Lung (tissue), 12 donors: ENCODE data around the gene ARSI. TPM values are rescaled to one million over a fixed set of nuclear protein-coding genes. Genes with fewer than 3 reads are reported as not detected.

Experiments
- ATAC-seq: fragments of 200-7000 bp; cut with Tn5 transposase; one replicate; pipeline ENCODE4 v1.9.1; 2020; ENCODE audit warnings: moderate number of reproducible peaks; ENCODE audit not compliant: insufficient read depth, low FRiP score
- DNase-seq, 3 donors: peaks; one replicate each; pipeline ENCODE4 v3.0.0-alpha.2; 2013 to 2017
- H3K27ac ChIP-seq, 2 donors: one replicate each; pipeline ENCODE4 v1.5.1; 2013; ENCODE audit warnings: mild to moderate bottlenecking in 2 of 2, moderate library complexity in 2 of 2, control low read depth in 1 of 2, inconsistent platforms in 1 of 2, low read depth in 1 of 2, low read length in 1 of 2
- H3K27me3 ChIP-seq, 3 donors: one replicate each; pipeline ENCODE4 v1.5.1; 2013; ENCODE audit warnings: low read length in 2 of 3; ENCODE audit not compliant: control insufficient read depth in 3 of 3, insufficient read depth in 3 of 3
- H3K36me3 ChIP-seq, 4 donors: one replicate each; pipeline ENCODE4 v1.5.1; 2013; ENCODE audit warnings: low read length in 4 of 4, mild to moderate bottlenecking in 1 of 4, moderate library complexity in 1 of 4; ENCODE audit not compliant: control insufficient read depth in 4 of 4, insufficient read depth in 4 of 4
- H3K4me1 ChIP-seq, 5 donors: one replicate each; pipeline ENCODE4 v1.5.1; 2013; ENCODE audit warnings: low read length in 5 of 5, mild to moderate bottlenecking in 2 of 5, moderate library complexity in 1 of 5; ENCODE audit not compliant: control insufficient read depth in 5 of 5, insufficient read depth in 5 of 5
- H3K4me3 ChIP-seq: one replicate; pipeline ENCODE4 v1.5.1; 2013; ENCODE audit warnings: mild to moderate bottlenecking, control low read depth, moderate library complexity
- H3K9ac ChIP-seq, 2 donors: one replicate each; pipeline ENCODE4 v1.5.1; 2013; ENCODE audit warnings: low read length in 2 of 2, control low read depth in 1 of 2; ENCODE audit not compliant: insufficient read depth in 1 of 2
- H3K9me3 ChIP-seq, 4 donors: one replicate each; pipeline ENCODE4 v1.5.1; 2013; ENCODE audit warnings: low read length in 3 of 4, mild to moderate bottlenecking in 1 of 4, moderate library complexity in 1 of 4; ENCODE audit not compliant: control insufficient read depth in 4 of 4, insufficient read depth in 3 of 4
- WGBS, 2 donors: extraction: QIAGEN DNeasy Blood & Tissue Kit; methylation state at CpG; one replicate each; pipeline ENCODE4 v1.1.7; 2013; 5-methylcytosine and 5-hydroxymethylcytosine counted together
- polyA plus RNA-seq, 2 donors: library from polyadenylated mRNA; stranded (reverse); fragments of 200-250 nt; gene quantifications; one replicate each; pipeline ENCODE4 v1.2.1, GENCODE V29; 2013
- total RNA-seq, 2 donors: library from RNA; depleted of rRNA in 1 of 2; stranded (reverse); fragments of >200 nt in 1 of 2; gene quantifications; one replicate each; pipeline ENCODE4 v1.2.1, GENCODE V29; 2014 to 2021
- TF ChIP-seq, protein P1 (sequence below): IDR thresholded peaks from 2 replicates; pipeline ENCODE4 v1.5.1; 2012; ENCODE audit warnings: mild to moderate bottlenecking; ENCODE audit errors: control extremely low read depth, extremely low read depth
- donor health status: control.
- donor health status: control.
- donor health status: Bipolar disorder and iron deficiency.
- donor health status: healthy.
- donor health status: DM: yes; HTN: yes; CAD: no.

Gene ARSI
- total and polyA plus RNA-seq, 4 donors = 0.91 to 15.4 (median 4.1) TPM

DNA sequence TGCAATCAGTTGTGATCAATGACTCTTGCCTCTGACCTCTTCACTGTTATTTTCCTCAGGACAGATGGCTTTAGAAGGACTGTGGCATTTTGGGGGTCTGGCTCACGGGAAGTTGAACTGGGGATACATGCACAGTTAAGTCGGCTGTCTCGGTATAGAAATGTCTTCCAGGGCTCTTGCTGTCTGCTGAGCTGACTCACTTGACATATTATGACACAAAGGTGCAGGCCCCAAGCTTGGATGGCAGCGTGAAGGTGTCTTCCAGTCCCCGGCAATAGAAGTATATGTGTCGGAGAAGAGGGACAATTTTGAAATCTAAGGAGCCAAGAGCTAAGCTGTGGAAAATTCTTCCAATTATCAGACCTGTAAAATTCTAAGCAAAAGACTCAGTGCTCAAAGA lies 9.8 kb upstream of the ARSI start:
- no peak for DNase-seq
- ATAC-seq = no peak
- no peak overlapping the region for H3K9ac ChIP-seq
- H3K4me1 ChIP-seq = peaks cover 0 to 17% (median 4%) of the 10 kb centered on the region in 5 donors
- H3K9me3 ChIP-seq = peaks cover 0 to 4% (median 0%) of the 10 kb centered on the region in 4 donors
- no peaks in the 10 kb centered on the region for H3K27me3 ChIP-seq
- no peak overlapping the region for H3K4me3 ChIP-seq
- 90 to 91% methylated on average over 6 of the region's 6 CpGs for WGBS, 2 donors
- TF ChIP-seq, protein P1, sequence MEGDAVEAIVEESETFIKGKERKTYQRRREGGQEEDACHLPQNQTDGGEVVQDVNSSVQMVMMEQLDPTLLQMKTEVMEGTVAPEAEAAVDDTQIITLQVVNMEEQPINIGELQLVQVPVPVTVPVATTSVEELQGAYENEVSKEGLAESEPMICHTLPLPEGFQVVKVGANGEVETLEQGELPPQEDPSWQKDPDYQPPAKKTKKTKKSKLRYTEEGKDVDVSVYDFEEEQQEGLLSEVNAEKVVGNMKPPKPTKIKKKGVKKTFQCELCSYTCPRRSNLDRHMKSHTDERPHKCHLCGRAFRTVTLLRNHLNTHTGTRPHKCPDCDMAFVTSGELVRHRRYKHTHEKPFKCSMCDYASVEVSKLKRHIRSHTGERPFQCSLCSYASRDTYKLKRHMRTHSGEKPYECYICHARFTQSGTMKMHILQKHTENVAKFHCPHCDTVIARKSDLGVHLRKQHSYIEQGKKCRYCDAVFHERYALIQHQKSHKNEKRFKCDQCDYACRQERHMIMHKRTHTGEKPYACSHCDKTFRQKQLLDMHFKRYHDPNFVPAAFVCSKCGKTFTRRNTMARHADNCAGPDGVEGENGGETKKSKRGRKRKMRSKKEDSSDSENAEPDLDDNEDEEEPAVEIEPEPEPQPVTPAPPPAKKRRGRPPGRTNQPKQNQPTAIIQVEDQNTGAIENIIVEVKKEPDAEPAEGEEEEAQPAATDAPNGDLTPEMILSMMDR = no peak
- no peaks in the 10 kb centered on the region for H3K36me3 ChIP-seq
- H3K27ac ChIP-seq = no peak overlapping the region

DNA sequence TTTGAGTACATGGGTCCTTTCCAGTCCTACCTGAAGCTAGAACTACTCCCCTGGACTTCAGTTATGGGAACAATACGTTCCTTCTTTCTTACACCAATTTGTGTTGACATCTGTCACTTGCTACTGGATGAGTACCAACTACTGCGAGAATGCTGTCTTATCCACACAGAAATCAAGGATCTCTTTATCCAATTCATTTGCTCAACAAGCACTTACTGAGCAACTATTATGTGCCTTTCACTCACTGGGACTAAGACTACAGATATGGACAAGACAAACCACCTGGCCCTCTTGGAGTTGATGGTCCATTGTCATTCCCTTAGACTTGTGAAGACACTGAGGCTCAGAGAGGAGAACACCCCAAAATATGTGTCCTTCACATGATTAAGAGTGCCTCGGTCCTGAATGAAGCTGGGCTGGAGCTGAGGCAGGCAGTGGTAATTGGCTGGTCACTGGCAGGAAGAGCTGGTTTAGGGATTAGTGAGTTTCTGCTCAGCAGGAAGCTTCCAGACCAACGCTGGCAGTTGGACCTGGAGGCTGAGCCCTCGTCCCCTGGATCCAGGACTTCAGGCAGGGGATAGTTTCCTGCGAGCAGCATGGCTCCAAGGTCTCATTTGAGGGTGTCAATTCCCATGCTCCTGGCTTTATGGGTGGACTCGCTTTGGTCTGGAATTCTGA lies 8.4 kb upstream of the ARSI start:
- no peak overlapping the region for H3K27ac ChIP-seq
- peaks cover 0 to 4% (median 0%) of the 10 kb centered on the region in 4 donors for H3K9me3 ChIP-seq
- H3K27me3 ChIP-seq = no peaks in the 10 kb centered on the region
- no peak for ATAC-seq
- no peak overlapping the region for H3K4me3 ChIP-seq
- DNase-seq = no peak
- no peak overlapping the region for H3K9ac ChIP-seq
- H3K4me1 ChIP-seq = peaks cover 0 to 31% (median 9%) of the 10 kb centered on the region in 5 donors
- TF ChIP-seq, protein P1 = no peak
- H3K36me3 ChIP-seq = no peaks in the 10 kb centered on the region
- WGBS, 2 donors = 75 to 82% methylated on average over 7 of the region's 7 CpGs

DNA sequence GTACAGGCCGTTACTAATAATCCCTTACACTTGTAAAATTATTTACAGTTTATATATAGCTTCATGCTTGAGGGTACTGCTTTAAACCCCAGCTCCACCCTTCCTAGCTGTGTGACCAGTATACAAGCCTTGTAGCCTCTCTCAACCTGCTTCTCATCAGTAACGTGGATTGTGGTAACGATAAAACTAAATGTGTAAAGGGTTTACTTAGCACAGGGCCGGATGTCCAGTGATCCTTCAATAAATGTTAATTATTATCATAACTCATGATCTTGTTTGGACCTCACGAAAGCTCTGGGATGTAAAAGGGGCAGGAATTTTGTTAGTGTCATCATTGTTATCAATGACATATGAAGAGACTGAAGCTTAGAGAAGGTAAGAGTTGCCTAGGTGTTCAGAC lies 7.5 kb upstream of the ARSI start:
- Histone ChIP-seq H3K9ac (no peak overlapping the region), H3K9me3 (peaks cover 0 to 4% (median 0%) of the 10 kb centered on the region in 4 donors), H3K4me1 (peaks cover 0 to 40% (median 16%) of the 10 kb centered on the region in 5 donors), H3K4me3 (no peak overlapping the region), H3K27ac (no peak overlapping the region), H3K36me3 (no peaks in the 10 kb centered on the region), H3K27me3 (no peaks in the 10 kb centered on the region)
- DNase-seq (no peak), ATAC-seq (no peak)
- TF ChIP-seq, protein P1 = no peak
- WGBS, 2 donors = 86 to 88% methylated on average over 5 of the region's 5 CpGs

- no peak overlapping the region for H3K4me3 ChIP-seq
- no peaks in the 10 kb centered on the region for H3K27me3 ChIP-seq
- WGBS, 2 donors = 84 to 91% methylated on average over 1 of the region's 1 CpG
- DNase-seq = no peak
- no peak overlapping the region for H3K9ac ChIP-seq
- ATAC-seq = no peak
- H3K4me1 ChIP-seq = peaks cover 0 to 44% (median 16%) of the 10 kb centered on the region in 5 donors
- H3K9me3 ChIP-seq = peaks cover 0 to 4% (median 0%) of the 10 kb centered on the region in 4 donors
- H3K27ac ChIP-seq = no peak overlapping the region
- no peaks in the 10 kb centered on the region for H3K36me3 ChIP-seq
- TF ChIP-seq, protein P1 = no peak
These were observed 7.2 kb upstream of the ARSI start for GRCh38 chr5:150309886-150310239.
